Gastrocnemius medialis (tissue), 4 donors: Measurements from ENCODE around the gene SAP30L.

Experiments
- CTCF ChIP-seq, 5 experiments: fragments of 450-650 bp in 3 of 5; fragments of 200-600 bp in 2 of 5; sonication (generic) in 2 of 5; IDR thresholded peaks in 4 of 5; conservative IDR thresholded peaks in 1 of 5; 1 replicate in 4 of 5; 2 replicates in 1 of 5; pipeline ENCODE4 v1.5.1; 2016 to 2019; ENCODE audit warnings: antibody characterized with exemption in 5 of 5, mild to moderate bottlenecking in 3 of 5, moderate library complexity in 3 of 5
- POLR2A ChIP-seq, 2 donors: fragments of 450-650 bp; IDR thresholded peaks; one replicate each; pipeline ENCODE4 v1.6.1; 2017; ENCODE audit warnings: antibody characterized with exemption in 2 of 2, mild to moderate bottlenecking in 2 of 2, moderate library complexity in 2 of 2

GRCh38 chr5:154464438-154464837 lies 18.6 kb downstream of the SAP30L start:
- no peak for TF ChIP-seq POLR2A (IDR thresholded peaks at IDR 0.05)
- no peak for TF ChIP-seq CTCF (IDR thresholded peaks at IDR 0.05 in 4 of 5, conservative IDR thresholded peaks at IDR 0.05 in 1 of 5)
